PFSK-1 (cell line): ENCODE results near the gene BICDL1.

Source experiments
- FOXP2 ChIP-seq: optimal IDR thresholded peaks from 2 replicates; pipeline ENCODE3; 2011; ENCODE audit warnings: borderline replicate concordance, control low read depth, inconsistent platforms; ENCODE audit not compliant: insufficient read depth; ENCODE audit errors: extremely low read length, extremely low read depth
- POLR2AphosphoS5 ChIP-seq: IDR thresholded peaks from 2 replicates; pipeline ENCODE4 v1.6.1; 2012; ENCODE audit warnings: low read depth, mild to moderate bottlenecking, control low read depth, low read length, moderate library complexity
- SIN3A ChIP-seq: IDR thresholded peaks from 2 replicates; pipeline ENCODE4 v1.6.1; 2012; ENCODE audit warnings: mild to moderate bottlenecking, low read length, moderate library complexity, borderline replicate concordance; ENCODE audit not compliant: insufficient read depth
- TAF1 ChIP-seq: IDR thresholded peaks from 2 replicates; pipeline ENCODE4 v1.6.1; 2012; ENCODE audit warnings: low read length, control low read depth, borderline replicate concordance; ENCODE audit not compliant: insufficient read depth
- TF ChIP-seq, protein P1 (sequence below), 2 experiments: IDR thresholded peaks; 2 replicates each; pipeline versions ENCODE4 v1.6.1 to v1.8.0; 2011 to 2012; ENCODE audit warnings: low read depth in 2 of 2, low read length in 2 of 2, control low read depth in 1 of 2, inconsistent platforms in 1 of 2, mild to moderate bottlenecking in 1 of 2, moderate library complexity in 1 of 2; ENCODE audit not compliant: insufficient read depth in 1 of 2

Gene BICDL1

DNA sequence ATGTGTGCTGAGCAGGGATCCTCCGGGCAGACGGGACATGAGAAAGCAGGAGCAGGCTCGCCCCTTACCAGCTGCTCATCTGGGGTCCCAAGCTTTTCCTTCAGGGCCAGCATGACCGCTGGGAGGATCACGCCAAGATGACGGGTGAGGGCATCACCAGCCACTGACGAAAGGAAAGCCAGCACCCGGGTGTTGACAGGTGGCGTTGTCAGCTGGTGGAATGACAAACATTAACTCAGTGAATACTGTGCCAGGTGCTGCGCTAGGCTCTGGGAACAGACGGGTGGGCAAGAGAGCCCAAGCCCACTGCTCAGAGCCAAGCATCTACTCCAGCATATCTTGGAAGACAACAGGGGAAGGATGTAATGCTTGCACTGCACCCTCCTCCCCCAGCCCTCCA is 148.8 kb downstream of the BICDL1 start:
- TF ChIP-seq FOXP2, result no peak
- TF ChIP-seq TAF1, result no peak
- TF ChIP-seq POLR2AphosphoS5, result no peak
- TF ChIP-seq SIN3A, result no peak
- TF ChIP-seq, protein P1, sequence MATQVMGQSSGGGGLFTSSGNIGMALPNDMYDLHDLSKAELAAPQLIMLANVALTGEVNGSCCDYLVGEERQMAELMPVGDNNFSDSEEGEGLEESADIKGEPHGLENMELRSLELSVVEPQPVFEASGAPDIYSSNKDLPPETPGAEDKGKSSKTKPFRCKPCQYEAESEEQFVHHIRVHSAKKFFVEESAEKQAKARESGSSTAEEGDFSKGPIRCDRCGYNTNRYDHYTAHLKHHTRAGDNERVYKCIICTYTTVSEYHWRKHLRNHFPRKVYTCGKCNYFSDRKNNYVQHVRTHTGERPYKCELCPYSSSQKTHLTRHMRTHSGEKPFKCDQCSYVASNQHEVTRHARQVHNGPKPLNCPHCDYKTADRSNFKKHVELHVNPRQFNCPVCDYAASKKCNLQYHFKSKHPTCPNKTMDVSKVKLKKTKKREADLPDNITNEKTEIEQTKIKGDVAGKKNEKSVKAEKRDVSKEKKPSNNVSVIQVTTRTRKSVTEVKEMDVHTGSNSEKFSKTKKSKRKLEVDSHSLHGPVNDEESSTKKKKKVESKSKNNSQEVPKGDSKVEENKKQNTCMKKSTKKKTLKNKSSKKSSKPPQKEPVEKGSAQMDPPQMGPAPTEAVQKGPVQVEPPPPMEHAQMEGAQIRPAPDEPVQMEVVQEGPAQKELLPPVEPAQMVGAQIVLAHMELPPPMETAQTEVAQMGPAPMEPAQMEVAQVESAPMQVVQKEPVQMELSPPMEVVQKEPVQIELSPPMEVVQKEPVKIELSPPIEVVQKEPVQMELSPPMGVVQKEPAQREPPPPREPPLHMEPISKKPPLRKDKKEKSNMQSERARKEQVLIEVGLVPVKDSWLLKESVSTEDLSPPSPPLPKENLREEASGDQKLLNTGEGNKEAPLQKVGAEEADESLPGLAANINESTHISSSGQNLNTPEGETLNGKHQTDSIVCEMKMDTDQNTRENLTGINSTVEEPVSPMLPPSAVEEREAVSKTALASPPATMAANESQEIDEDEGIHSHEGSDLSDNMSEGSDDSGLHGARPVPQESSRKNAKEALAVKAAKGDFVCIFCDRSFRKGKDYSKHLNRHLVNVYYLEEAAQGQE (IDR thresholded peaks at IDR 0.05; ENCODE audit: insufficient read depth in 1 of 2, low read depth in 2 of 2, low read length in 2 of 2), result no peak

DNA sequence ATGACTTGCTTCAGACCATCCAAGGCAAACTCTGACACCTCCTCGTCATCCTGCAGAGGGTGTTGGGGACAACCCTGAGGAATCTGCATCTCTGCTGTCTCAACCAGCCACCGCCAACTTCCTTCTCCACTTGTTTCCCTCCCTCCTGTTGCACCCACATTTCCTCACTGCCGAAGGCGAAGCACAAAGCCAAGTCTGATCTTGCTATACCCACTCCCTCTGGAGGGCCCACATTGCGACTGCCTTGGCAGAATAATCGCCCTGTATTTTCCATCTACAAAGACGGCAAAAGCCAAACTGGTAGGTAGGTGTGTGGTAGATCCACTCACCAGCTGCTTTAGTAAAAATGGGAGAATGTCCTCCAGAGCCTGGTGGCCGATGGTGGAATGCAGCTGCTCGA is 149.3 kb downstream of the BICDL1 start:
- no peak for TF ChIP-seq FOXP2
- no peak for TF ChIP-seq TAF1
- TF ChIP-seq SIN3A, result no peak
- TF ChIP-seq POLR2AphosphoS5, result no peak
- TF ChIP-seq, protein P1 (IDR thresholded peaks at IDR 0.05; ENCODE audit: insufficient read depth in 1 of 2, low read depth in 2 of 2, low read length in 2 of 2), result no peak

DNA sequence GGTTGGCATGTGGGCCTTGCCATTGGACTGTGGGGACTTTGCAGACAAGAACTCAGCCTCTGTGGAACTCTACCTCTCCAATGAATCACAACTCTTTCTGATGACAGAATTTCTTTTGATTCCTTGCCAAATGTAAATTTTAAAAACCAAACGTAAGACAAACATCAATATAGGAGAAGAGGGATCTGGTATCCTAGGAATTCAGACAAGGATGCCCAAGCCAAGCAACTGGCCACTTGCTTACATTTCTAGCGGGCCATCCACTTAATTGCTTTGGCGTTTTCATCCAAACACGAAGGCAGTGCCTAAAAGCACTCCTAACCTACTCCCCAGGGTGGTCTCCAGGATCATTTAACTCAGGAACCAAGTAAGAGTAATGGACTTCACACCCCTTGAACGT is 150.9 kb downstream of the BICDL1 start:
- TF ChIP-seq, protein P1 (IDR thresholded peaks at IDR 0.05; ENCODE audit: insufficient read depth in 1 of 2, low read depth in 2 of 2, low read length in 2 of 2), result no peak
- TF ChIP-seq TAF1 (no peak), FOXP2 (no peak), POLR2AphosphoS5 (no peak), SIN3A (no peak)

DNA sequence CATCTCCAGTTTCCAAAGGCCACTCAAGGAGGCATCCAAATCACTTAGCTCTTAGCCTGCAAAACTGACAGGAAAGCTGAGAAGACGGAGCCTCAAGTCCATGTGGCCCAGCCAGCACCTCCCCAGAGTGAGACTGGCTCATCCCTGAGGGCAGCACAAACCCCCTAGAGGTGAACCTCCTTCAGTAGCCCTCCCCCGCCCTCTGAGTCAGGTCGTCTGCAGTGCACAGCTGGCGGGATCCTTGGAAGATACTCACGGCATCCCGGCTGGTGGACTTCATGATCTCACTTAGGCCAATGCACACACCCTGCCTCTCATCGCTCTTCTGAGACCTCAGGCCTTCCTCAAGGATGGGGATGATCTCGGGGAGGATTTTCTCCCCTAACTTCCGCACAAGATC is 151.6 kb downstream of the BICDL1 start:
- TF ChIP-seq SIN3A (no peak), TAF1 (no peak), FOXP2 (no peak), POLR2AphosphoS5 (no peak)
- TF ChIP-seq, protein P1 (IDR thresholded peaks at IDR 0.05; ENCODE audit: insufficient read depth in 1 of 2, low read depth in 2 of 2, low read length in 2 of 2), result no peak

DNA sequence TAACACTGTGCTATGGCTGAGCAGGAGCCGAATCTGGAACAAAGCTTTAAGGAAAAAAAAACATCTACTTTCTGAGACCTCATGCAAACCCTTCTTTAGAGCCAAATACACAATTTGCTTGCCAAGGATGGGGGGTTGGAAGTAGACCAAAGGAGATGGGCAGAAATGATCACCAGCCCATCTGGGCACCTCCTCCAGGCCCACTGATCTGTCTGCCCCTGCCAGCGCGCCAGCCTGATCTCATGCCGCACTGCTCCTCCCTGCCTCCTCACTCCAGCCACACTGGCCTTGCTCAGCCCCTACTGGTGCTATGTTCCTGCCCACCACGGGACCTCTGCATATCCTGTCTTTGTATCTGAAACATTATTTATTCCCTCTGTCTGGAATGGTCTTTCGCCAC is 152.3 kb downstream of the BICDL1 start:
- TF ChIP-seq, protein P1 (IDR thresholded peaks at IDR 0.05; ENCODE audit: insufficient read depth in 1 of 2, low read depth in 2 of 2, low read length in 2 of 2), result no peak
- no peak for TF ChIP-seq POLR2AphosphoS5
- no peak for TF ChIP-seq TAF1
- TF ChIP-seq SIN3A, result no peak
- TF ChIP-seq FOXP2, result no peak
